Pons (tissue), 1 donor: Measurements from ENCODE around the gene LBX2.

Experiments used
- DNase-seq: peaks from one replicate; pipeline ENCODE4 v3.0.0-alpha.2; 2016; ENCODE audit warnings: low spot score

LBX2 gene

DNA sequence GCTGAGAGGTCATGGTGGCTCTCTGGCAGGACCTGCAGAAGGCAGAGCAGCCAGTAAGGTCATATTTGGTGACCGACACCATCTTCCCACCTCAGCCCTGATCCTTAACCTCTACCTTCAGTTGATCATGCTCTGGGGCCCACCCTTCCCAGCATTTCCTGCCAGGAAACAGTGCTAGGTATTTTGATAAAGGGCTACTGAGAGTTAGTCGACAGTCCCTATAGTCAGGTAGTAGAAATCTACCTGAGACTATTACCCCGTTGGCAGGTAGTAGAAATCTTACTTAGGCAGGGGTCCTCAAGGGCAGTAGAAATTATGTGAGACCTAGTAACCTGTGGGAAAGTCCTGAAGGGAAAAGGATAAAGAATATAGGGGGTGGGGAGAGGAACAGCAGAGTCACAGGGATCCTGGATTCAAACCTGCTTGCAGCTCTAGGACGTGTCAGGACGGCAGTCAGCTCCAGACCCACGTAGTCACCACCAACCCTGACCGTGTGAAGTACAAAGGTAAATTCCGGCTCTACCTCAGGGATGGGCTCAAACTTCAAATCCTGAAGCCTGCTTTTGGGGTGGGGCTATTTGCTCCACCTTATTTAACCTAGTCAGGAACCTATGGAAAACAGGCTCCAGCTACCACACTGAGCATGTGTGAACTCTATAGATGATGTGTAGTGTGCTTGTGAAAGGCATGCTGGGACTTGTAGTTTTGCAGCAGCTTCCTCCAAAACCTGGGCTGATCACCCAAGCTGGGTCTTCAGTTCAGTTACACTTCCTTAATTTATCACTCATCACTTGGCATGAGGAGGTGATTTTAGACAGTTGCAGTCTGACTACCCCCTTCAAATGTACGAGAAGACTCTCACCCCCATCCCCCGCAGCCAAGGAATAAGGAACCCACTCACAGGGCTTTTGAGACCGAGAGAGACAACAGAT lies 26.6 kb upstream of the LBX2 start, which contains the start of gene DQX1:
TSS of gene DQX1 (minus strand) at position 515 of the 932 bp plus-strand sequence. CDS start at position 13, 502 bp downstream.
- DNase-seq = peak; percentile 39

DNA sequence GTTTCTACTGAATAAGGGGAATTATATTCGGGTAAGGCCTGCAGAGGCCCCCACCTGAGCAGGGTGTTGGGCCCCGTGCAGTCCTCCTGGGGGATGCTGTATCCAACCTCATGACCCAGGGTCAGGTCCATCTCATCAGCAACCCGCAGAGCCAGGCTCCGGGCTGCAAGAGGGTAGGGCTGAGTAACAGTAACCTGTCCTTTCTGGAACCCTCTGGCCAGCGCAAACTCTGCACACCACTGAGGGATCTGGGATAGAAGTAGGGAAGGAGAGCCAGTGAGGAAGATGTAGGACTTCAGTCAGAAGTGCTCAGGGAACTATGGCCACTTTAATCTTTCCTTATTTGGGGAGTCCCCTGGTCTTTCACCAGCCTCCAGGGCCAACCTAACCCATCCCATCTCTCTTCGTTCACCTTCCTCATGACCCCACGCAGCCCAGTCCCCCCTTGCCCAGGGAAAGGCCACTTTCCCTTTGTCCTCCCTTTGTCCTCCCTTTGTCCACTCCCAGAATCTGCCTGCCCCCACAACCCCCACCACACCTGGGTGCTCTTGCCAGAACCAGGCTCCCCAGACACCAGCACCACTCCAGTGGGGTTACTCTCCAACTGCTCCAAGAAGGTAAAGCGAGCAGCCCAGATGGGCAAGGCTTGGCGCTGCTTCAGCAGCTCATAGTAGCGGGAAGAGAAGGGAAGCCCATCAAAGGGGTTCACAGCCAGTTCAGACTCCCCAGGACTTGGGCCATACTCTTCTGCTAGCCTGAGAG lies 25.7 kb upstream of the LBX2 start:
- no peak for DNase-seq

DNA sequence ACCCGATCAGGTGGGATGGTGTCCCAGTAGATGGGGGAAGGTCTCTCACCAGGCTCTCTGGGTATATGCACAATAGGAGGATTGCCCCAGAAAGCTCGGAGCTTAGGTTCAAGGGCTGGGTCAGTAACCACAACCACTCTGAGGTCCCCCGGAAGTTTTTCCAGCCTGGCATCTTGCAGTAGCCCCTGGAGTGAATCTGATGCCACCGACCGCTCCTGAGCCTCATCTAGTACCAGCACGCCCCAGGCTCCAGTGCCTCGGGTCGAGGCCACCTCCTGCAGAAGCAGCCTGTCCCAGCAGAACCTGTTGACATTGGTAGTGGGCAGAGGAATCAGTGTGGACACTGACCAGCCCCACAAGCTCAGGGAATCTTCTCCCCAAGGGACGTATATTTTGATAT lies 24.6 kb upstream of the LBX2 start:
- DNase-seq = no peak

DNA sequence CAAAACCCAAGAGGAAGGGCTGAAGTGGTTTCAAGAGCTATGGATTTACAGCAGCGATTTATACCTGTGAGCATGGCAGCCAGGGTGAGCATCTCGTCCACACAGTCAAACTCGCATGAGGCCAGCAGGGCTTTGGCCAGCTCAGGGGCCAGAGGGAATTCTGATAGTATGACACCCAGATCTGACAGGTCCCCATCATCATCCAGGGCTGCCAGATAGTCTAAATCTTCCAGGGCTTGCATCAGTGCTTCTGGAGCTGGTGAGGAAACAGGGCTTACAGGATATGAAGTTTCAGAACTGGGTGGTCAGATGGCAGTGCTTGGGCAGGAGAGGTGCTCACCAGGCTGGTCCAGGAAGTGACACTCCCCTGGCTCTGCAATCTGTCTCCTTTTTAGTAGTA lies 23.1 kb upstream of the LBX2 start:
- DNase-seq = no peak

DNA sequence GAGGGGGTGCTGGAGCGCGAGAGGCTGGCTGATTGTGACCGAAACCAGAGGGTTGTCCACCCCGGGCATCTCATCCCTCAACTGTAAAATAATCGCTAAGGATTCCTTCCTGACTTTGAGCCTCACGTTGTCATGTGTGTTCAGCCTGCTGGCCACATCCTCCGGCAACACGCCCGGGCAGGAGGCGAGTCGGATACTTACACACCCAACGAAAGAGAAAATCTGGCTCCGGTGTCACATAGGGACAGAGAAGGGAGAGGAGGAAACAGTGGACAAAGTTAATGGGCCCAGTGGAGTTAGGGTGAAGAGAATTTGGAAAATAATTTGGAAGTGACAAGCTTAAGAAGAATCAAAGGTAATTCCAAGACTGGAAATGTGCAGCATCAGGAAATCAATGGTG lies 17.2 kb upstream of the LBX2 start:
- DNase-seq = no peak

DNA sequence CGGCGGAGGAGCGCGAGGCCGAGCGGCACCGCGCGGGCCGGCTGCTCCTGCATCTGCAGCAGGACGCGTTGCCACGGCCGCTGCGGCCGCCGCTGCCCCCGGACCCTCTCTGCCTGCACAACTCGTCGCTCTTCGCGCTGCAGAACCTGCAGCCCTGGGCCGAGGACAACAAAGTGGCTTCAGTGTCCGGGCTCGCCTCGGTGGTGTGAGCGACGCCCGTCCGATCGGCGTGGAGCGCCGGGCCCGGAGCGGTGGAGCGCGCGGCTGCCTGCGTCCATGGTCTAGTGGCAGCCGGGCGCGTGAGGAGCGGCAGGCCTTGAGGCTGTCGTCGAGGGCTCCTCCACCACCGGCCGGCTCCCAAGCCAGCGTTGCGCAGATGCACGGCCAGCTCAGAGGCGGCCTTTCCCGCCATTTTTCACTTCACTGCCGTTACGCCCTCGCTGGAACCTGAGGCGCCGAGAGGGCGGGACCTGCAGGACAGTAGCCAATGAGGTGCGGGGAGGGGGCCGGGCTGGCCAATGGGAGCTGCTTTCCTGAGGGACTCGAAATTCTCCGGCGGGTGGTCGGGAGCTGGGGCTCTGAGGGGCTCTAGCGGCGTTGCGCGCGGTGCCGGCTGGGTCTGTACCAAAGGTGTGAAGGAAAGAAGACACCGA lies 16.7 kb upstream of the LBX2 start:
- no peak for DNase-seq

DNA sequence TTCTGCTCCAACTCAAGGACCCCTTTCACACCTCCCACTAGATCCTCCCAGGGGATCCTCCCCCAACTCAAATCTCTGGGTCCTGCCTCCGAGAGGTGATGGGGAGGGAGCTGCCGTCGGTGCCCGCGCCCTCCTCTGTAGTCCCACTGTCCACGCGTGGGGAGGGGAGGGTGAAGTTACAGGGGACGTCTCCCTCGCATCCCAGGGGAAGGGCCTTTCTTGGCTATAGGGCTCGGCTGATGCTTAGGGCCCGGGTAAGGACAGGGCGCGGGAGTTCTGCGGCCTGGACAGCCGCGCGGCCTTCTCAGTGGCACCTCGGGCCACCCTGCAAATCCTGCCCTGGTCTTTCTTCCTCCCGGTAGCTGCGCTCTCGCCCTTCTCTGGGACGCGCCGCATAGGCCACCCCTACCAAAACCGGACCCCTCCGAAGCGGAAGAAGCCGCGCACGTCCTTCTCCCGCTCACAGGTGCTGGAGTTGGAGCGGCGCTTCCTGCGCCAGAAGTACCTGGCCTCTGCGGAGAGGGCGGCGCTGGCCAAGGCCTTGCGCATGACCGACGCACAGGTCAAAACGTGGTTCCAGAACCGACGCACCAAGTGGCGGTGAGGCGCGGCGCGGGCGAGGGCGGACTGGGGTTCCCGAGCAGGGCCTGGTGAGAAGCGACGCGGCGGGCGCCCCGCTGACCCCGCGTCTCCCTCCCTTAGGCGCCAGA lies 16.0 kb upstream of the LBX2 start:
- DNase-seq = no peak

DNA sequence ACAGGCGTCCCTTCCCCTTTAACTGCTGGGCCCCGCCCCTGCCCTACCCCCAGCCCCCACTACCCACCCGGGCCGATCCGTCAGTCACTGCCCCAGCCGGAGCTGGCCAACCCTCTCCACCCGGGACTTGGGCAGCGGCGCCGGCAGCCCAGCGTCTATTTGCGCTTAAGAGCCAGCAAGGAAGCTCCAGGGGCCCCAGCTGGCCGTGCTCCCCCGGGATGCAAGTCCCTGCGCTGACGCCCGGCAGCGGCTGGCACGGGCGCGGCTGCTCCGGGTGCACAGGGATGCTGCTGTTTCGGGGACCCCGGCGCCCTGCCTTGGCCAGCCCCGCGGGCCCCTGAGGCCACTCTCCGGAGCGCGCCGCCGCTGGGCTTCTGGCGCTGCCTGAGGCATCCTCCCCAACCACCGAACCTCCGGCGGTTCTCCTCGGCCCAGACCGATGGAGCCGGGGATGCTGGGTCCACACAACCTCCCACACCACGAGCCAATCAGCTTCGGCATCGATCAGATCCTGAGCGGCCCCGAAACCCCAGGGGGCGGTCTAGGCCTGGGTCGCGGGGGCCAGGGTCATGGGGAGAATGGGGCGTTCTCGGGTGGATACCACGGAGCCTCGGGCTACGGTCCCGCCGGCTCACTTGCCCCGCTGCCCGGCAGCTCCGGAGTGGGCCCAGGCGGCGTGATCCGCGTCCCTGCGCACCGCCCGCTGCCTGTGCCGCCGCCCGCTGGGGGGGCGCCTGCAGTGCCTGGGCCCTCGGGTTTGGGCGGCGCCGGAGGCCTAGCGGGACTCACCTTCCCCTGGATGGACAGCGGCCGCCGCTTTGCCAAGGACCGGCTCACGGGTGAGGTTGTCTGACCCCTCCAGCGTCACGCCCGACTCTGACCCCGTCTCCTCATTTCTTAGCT lies 15.2 kb upstream of the LBX2 start, which contains the start of gene TLX2:
TSS of gene TLX2 (plus strand) at position 83 of the 903 bp plus-strand sequence. CDS start at position 440, 357 bp downstream.
- no peak for DNase-seq

DNA sequence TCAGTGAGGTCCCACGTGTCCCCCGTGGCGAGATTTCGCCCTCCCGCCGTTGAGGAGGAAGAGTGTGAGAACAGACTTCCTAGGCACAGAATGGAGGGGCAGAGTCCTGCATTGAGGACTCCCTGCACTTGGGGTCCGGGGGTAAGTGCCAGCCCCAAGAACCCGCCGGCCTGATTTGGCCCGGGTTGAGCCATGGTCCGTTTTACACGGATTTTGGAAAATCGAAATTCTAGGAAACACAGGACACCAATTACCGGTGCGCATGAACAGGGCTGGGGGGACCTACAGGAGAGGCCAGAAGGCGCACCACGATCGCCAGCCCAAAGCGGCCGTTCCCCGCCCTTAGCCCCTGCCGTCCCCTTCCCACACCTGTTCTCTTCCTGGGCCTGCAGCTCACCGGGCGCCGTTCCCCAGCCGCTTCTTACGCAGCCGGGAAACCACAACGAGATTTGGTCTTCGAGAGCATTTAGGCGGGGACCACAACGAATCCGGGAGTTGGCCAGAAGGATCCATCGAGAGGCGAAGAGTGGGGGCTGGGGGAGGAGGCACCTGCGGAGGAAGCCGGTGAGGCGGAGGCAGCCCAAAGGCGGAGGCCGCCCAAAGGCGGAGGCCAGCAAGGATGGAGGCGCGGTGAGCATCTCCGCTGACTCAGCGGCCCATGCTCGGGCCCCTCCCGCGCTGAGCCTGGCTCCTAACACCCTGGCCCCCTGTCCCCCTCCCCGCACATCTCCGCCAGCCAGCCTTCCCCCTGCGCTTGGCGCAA lies 14.4 kb upstream of the LBX2 start:
- no peak for DNase-seq

DNA sequence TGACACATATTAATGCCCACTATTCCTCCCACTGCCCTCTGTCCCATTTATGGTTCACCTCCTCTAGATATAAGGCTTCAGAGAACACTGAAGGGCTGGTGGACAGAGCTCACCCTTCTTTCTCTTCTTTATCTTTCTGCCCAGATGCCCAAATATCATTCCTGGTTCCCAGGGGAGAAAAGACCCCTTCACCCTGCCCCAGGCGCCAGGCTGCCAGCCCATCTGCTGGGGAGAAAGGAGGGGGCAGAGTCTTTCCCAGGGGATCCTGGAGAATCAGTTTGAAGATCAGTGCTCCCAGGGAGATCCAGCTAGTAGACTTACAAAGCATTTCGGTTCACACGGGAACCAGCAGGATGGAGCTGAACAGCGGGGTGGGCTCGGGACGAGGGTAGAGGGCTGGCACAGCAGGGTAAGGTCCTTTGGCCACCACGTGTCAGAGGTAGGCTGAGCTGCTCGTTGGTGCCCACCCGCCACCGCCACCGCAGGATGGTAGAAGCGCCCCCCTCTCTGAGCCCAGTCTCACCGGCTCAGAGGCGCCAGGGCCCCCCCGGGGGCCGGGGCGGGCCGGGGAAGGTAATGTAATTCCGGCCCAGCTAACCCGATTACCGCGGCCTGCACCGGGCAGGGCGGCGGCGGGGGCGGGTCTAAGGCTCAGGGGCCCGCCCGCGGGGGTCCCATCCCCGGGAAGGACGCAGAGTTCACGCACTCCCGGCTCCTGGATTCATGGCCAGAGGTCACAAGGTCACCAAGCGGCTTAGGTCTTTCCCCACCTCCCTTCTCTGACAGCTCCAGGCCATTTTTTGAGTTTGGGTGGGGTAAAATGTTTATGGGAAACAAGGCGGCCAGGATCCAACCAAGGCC lies 13.6 kb upstream of the LBX2 start:
- no peak for DNase-seq

DNA sequence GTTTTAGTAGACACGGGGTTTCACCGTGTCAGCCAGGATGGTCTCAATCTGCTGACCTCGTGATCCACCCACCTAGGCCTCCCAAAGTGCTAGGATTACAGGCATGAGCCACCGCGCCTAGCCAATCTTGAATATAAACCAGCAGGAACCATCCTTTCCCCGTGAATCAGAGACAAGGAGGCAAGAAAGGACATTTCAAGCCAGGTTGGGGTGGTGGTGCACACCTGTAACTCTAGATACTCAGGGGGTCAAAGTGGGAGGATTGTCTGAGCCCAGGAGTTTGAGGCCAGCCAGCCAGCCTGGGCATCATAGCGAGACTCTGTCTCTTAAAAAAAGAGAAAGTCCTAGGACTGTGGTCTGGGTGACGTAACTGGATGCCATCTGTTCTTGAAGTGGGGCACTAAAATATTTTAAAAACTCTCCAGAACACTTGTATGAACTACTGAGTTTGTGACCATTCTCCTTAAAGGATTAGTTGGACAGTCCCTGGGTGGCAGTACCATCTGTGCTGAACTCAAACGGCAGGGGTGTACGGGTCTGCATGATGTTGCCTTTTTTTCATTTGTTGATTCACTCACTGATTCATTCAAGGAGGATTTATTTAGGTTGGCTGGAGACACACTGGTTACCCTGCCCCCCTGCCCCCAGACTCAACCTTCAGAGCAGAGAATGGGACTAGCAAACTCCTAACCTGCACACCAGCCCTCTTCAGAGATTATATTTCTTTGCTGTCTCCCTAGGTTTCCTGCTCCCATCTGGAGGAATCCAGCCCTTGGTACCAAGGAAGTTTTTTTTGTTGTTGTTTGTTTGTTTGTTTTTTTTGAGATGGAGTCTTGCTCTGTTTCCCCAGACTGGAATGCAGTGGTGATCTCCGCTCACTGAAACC lies 11.9 kb upstream of the LBX2 start:
- no peak for DNase-seq

DNA sequence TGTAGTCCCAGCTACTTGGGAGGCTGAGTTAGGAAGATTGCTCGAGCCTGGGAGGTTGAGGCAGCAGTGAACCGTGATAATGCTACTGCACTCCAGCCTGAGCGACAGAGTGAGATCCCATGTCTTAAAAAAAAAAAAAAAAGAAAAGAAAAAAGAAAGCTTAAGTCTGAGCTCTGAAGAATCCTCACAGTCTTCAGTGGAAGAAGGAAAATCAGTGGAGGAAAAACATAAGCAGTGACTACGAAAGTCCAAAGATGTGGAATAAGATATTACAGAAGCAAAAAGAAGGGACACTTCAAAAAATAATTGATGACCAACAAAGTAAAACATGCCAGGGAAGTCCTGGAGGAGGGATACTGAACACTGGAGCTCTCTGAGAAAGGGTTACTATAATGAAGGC lies 10.9 kb upstream of the LBX2 start:
- no peak for DNase-seq

DNA sequence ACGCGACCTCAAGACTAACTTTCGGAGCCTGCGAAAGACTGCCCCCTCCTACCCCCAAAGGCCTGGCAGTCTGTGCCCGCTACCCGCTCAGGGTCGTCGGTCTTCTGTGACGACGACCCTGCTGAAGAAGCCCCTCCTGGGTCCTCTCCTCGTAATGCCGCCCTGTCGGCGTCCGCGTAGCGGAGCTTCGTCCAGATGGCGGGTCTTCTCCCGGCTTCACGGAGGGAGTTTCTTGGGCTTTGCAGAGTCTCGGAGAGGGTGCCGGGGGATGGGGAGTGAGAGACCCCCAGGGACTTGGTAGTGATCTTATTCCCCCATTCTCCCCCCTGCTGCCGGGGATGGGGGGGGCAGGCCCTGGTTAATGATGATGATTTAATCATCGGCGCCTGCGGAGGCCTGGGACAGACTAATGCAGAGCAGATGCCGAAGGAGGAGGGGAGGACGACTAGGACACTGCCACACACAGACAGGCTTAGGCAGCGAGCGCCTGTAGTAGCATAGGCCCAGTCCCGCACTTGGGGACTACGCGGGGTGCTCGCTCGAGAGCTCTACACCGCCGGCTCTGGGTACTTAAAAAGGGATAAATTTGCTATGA lies 8.6 kb upstream of the LBX2 start:
- DNase-seq = peak; percentile 11

DNA sequence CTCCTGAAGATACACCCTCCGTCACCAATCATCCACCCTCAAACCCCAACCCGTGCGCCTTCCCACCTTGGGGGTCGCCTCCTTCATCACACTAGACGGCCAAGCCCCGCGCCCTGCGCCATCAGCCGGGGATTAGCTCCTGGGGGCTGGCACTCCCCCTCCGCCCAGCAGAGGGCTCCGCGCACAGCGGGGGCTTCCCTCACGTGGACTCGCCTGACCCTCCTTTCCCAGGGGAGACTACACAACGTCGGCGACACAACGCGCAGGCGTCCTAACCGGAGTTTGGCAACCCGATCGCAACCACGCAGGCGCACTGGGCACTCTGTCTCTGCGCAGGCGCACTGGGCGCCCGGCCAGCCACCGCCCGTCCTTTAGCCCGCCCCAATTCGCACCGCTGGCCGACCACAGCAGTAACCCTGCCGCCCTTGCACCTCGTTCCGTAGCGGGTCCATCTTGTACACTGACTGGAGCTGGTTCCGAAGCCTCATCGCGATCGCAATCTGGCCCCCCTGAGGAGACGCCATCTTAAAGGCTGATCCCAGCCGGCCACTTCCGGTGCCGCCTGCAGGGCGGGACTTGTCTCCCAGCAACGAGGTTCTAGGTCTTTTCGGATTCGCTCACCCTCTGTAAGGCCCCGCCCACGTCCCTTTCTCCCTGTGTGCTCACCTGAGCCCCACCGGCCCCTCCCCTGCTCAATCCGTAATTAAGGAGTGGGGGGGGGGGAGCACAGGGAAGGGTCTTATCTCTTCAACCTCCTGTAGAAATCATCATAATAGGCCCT lies 7.9 kb upstream of the LBX2 start, which contains the start of gene PCGF1:
TSS of gene PCGF1 (minus strand) at position 551 of the 781 bp plus-strand sequence. CDS start at position 524, 27 bp downstream.
- DNase-seq = peak; percentile 99

DNA sequence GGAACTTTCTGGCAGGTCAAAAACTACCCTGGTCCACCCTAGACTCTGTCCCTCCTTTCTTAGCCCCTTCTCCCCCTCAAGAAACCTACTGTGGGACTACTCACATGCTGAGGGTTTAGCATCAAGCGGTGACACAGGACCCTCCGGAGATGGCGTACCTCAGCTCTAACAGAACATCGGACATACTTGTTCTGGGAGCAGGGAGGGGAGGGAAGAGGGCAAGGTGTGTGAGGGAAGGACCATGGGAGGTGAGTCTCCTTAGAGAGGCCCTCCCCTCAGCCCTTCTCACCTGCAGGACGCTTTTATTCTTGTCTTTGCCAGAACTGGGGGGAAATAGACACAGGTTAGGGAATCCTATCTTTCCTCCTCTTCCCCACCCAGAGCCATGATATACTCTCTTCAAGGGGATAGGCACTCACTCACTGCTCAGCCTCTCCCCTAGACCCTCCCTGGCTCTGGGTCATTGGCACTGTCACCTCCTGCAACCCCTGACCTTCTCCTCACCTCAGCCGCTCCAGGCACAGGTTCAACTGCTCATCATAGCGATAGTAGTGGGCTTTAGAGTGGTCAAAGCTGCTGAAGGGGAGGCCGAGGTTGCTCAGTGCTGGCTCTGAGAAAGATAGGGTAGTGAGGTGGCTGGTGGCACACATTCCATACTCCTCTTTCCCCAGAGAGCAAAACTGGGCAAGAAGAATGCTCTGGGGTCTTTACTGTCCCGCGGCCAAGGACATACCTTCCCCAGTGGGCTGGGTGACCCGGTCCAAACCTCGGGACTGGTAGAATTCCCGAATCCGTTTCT lies 6.2 kb upstream of the LBX2 start:
- no peak for DNase-seq

DNA sequence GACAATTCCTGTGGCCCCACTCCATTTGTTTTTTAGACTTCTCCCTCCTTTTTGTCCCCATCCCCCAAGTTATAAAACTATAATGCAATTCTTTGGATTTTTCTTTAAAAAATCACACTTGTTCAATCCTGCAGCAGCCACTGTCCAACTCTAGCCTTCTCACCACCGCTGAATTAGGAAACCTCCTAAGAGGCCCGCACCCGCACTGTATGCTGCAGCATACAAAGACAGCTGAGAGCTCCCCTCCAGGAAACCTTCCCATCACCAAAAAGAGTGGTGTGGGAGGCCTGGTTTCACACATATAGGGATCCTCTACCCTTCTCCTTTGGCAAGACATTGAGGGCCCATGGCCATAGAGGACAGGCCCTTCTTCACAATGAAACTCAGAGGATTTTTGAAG lies 5.2 kb upstream of the LBX2 start:
- no peak for DNase-seq
